NCI-H2196 treated with DMSO at 0.1 percent for 48 hours (cell line): Measurements from ENCODE around the gene MLPH.
A peak's percentile ranks its signal among the peaks of the same experiment; 100 is the strongest.

Experiments
- DNase-seq: peaks from one replicate; lab custom pipeline; 2025; ENCODE audit not compliant: unreplicated experiment; lab: John Stamatoyannopoulos, UW

MLPH gene

GRCh38 chr2:237486819-237487448 lies at the start of gene MLPH:
TSS of gene MLPH (plus strand) at chr2:237487251. CDS start at chr2:237493427, 6,176 bp downstream.
- peak; percentile 63 for DNase-seq

- no peak for DNase-seq
Measured at GRCh38 chr2:237437566-237437965, 49.5 kb upstream of the MLPH start.

- peak; percentile 24 for DNase-seq
Measured at GRCh38 chr2:237438080-237438940, 48.7 kb upstream of the MLPH start.

- DNase-seq, result no peak
Measured at GRCh38 chr2:237440819-237441281, 46.2 kb upstream of the MLPH start.

- DNase-seq, result no peak
Measured at GRCh38 chr2:237441605-237442274, 45.3 kb upstream of the MLPH start.

GRCh38 chr2:237444071-237444470 lies 43.0 kb upstream of the MLPH start:
- DNase-seq, result no peak

GRCh38 chr2:237445611-237446337 lies 41.3 kb upstream of the MLPH start:
- DNase-seq, result no peak

- DNase-seq, result no peak
Measured at GRCh38 chr2:237446338-237446665, 40.7 kb upstream of the MLPH start.

GRCh38 chr2:237447496-237447895 lies 39.6 kb upstream of the MLPH start:
- DNase-seq, result no peak

- DNase-seq, result no peak
Measured at GRCh38 chr2:237448171-237448570, 38.9 kb upstream of the MLPH start.

- no peak for DNase-seq
Measured at GRCh38 chr2:237448626-237449025, 38.4 kb upstream of the MLPH start.

- DNase-seq, result peak; percentile 36
Measured at GRCh38 chr2:237449193-237449881, 37.7 kb upstream of the MLPH start.

GRCh38 chr2:237450108-237450507 lies 36.9 kb upstream of the MLPH start:
- DNase-seq, result no peak

- no peak for DNase-seq
Measured at GRCh38 chr2:237450583-237450982, 36.5 kb upstream of the MLPH start.

- DNase-seq, result no peak
Measured at GRCh38 chr2:237451643-237452469, 35.2 kb upstream of the MLPH start.

GRCh38 chr2:237452861-237453260 lies 34.2 kb upstream of the MLPH start:
- no peak for DNase-seq

- peak; percentile 50 for DNase-seq
Measured at GRCh38 chr2:237453671-237454070, 33.4 kb upstream of the MLPH start.

GRCh38 chr2:237455764-237456163 lies 31.3 kb upstream of the MLPH start:
- no peak for DNase-seq

- no peak for DNase-seq
Measured at GRCh38 chr2:237456200-237456843, 30.7 kb upstream of the MLPH start.
